ENCODE measurements around the gene PRKCZ. TPM values are rescaled to one million over a fixed set of nuclear protein-coding genes. Genes with fewer than 3 reads are reported as not detected.

Gene PRKCZ
- total and polyA plus RNA-seq, 9 of the 15 experiments (the other 6 are each of a cell fraction or from before 2014, with no cell fraction given), result 0.07 to 3.1 (median 1.3) TPM

DNA sequence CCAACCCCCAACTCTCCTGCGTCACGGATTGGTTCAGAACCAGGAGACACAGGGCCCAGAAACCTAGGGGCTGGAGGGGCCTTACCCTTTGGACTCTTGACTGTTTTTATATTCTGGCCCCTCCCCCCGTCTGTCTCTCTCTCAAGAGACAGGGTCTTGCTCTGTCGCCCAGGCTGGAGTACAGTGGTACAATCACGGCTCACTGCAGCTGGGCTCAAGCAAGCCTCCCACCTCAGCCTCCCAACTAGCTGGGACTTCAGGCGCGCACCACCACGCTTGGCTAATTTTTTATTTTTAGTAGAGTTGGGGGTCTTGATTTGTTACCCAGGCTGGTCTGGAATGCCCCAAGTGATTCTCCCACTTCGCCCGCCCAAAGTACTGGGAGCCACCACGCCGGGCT lies 52.5 kb downstream of the PRKCZ start:
- no peaks in the 10 kb centered on the region for H3K9me1 ChIP-seq (ENCODE audit: control insufficient read depth, insufficient read depth, low read length)
- no peak overlapping the region for H3K27ac ChIP-seq (ENCODE audit: extremely low read depth, low read depth, low read length)
- intact Hi-C loops (cut with micrococcal nuclease) (no loop called here), in situ Hi-C loops (cut with MboI) (no loop called here)
- H3K27me3 ChIP-seq (ENCODE audit: control insufficient read depth in 2 of 2, insufficient read depth in 2 of 2, low read length in 2 of 2), result peaks cover 61 to 92% of the 10 kb centered on the region in 2 experiments
- H3K4me1 ChIP-seq (replicated peaks in 1 of 2; ENCODE audit: control insufficient read depth in 2 of 2, insufficient read depth in 2 of 2, low read length in 2 of 2), result peaks cover 0 to 28% of the 10 kb centered on the region in 2 experiments; a peak in 3 of 5 replicates
- TF ChIP-seq, protein P1, sequence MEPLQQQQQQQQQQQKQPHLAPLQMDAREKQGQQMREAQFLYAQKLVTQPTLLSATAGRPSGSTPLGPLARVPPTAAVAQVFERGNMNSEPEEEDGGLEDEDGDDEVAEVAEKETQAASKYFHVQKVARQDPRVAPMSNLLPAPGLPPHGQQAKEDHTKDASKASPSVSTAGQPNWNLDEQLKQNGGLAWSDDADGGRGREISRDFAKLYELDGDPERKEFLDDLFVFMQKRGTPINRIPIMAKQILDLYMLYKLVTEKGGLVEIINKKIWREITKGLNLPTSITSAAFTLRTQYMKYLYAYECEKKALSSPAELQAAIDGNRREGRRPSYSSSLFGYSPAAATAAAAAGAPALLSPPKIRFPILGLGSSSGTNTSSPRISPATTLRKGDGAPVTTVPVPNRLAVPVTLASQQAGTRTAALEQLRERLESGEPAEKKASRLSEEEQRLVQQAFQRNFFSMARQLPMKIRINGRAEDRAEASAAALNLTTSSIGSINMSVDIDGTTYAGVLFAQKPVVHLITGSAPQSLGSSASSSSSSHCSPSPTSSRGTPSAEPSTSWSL (CRISPR knock-in tag; IDR thresholded peaks at IDR 0.05; ENCODE audit: borderline replicate concordance), result no peak
- TF ChIP-seq ZNF311 (CRISPR knock-in tag; IDR thresholded peaks at IDR 0.05) (no peak), FOSL1 (tag; conservative IDR thresholded peaks at IDR 0.05) (no peak), FOXJ3 (CRISPR knock-in tag; IDR thresholded peaks at IDR 0.05) (no peak)
- no peaks in the 10 kb centered on the region for H3K36me3 ChIP-seq (ENCODE audit: control insufficient read depth, insufficient read depth, low read length)
- no peak overlapping the region for H3K4me2 ChIP-seq (ENCODE audit: insufficient read depth, low read length)
- H4K20me1 ChIP-seq (replicated peaks; ENCODE audit: control insufficient read depth, insufficient read depth, low read length), result peaks cover 9% of the 10 kb centered on the region
- ATAC-seq (no peak), FAIRE-seq (no peak), DNase-seq (ENCODE audit: extremely low read depth in 1 of 4, low spot score in 3 of 4) (no peak)
- no TSS peak for BruUV-seq (replicated peaks)
- no peaks in the 10 kb centered on the region for H3K79me2 ChIP-seq (ENCODE audit: control insufficient read depth, insufficient read depth, low read length)
- ChIA-PET CTCF (ENCODE audit: low intra/inter-chr PET ratio) (no interaction called here), POLR2A (interaction anchor here (1.5 kb wide), 1 partner anchor 10 kb away, joined by 5 read pairs; no protein-coding TSS in a partner anchor)
- no peaks in the 10 kb centered on the region; the same call in 1 of the 2 replicates for H3K9me3 ChIP-seq (replicated peaks; ENCODE audit: control insufficient read depth, insufficient read depth, low read depth, low read length)
- no peak overlapping the region for H3K4me3 ChIP-seq
- no peak overlapping the region for H3K9ac ChIP-seq (ENCODE audit: insufficient read depth in 1 of 2, low read depth in 2 of 2, low read length in 2 of 2)
- WGBS (ENCODE audit: insufficient coverage, low coverage, missing lambda C conversion rate), result 8% methylated on average over 12 of the region's 12 CpGs
- no peak overlapping the region for H2AFZ ChIP-seq (ENCODE audit: low read depth, low read length)
